C1 segment of cervical spinal cord (tissue), 14 donors: ENCODE data around the gene ITM2B.
"Not testable (repeated sequence)": the region's sequence is repeated elsewhere in the genome, so short reads cannot be mapped to it uniquely, and the experiment has no call there.

Source experiments
- DNase-seq, 14 donors: peaks; one replicate each; lab custom pipeline; 2025; lab: John Stamatoyannopoulos, UW

The ITM2B gene

GRCh38 chr13:48233046-48233888 is at the start of gene ITM2B:
TSS of gene ITM2B (plus strand) at chr13:48233206. CDS start at chr13:48233361, 155 bp downstream.
- DNase-seq = peak; percentile 15 to 95 (median 73)

DNA sequence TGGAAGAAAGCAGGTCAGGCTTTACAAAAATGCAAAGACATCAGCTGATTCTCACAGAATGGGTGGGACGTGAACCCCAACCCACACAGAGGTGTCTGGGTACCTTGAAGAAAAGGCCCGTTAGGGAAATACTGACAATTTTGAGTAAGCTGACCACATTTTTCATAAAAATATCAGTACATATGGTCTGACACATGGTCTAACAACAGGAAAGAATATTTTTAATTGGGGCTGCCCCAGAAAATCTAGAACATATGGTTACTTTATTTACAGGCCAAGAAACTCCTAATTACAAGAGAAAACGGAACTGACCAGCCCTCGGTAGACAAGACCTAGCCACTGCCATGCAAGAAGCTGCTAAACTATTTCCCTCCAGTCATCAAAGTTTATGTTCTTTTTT is 48.7 kb upstream of the ITM2B start:
- DNase-seq = peak in 2 of 14 donors; percentile 18 to 96

DNA sequence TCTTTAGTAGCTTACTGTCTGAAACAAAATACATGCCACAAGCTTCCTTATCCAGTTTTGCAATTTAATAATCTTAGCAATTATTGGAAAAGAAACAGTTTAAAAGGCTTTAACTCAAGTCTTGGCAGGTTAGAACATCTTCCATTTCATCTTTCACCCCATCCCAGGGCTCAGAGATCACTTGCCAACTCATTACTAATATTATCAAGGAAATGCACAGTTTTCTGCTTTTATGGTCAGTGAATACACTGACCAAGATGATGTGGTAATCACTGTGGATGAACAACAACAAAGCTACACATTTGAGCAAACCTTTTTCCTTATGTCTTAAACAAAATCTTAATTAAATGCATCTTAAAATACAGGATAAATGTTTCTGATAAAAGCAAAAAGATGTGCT is 48.0 kb upstream of the ITM2B start:
- DNase-seq = peak in 1 of 14 donors; percentile 51

GRCh38 chr13:48186722-48187121 is 46.3 kb upstream of the ITM2B start:
- DNase-seq = no peak

- no peak for DNase-seq
Observed at GRCh38 chr13:48188131-48188530, 44.9 kb upstream of the ITM2B start.

- no peak for DNase-seq
Observed at GRCh38 chr13:48188601-48189000, 44.4 kb upstream of the ITM2B start.

GRCh38 chr13:48189171-48189570 is 43.8 kb upstream of the ITM2B start:
- no peak for DNase-seq

DNA sequence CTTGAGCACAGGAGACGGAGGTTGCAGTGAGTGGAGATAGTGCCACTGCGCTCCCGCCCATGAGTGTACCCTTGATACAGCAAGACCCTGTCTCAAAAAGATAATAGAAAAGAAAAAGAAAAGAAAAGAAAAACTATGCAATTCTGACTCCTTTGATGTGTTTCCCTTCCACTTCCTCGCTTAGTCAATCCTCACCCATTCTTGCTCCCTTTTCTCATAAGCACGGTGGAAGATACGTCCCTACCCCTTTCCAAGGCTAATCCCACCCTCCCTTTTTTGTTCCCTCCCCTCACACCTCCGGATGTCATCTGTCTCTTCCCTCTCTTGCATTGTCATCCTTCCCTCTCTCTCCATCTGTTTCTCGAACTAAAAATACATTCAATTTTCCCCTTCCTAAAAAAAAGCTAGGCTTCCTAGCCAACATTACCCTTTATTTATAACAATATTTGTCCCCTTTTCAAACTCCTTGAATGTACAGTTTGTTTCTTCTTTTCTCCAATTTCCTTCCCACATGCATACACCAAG is 40.5 kb upstream of the ITM2B start:
- peak in 1 of 14 donors; percentile 87 for DNase-seq

GRCh38 chr13:48194379-48194754 is 38.6 kb upstream of the ITM2B start:
- no peak for DNase-seq

DNA sequence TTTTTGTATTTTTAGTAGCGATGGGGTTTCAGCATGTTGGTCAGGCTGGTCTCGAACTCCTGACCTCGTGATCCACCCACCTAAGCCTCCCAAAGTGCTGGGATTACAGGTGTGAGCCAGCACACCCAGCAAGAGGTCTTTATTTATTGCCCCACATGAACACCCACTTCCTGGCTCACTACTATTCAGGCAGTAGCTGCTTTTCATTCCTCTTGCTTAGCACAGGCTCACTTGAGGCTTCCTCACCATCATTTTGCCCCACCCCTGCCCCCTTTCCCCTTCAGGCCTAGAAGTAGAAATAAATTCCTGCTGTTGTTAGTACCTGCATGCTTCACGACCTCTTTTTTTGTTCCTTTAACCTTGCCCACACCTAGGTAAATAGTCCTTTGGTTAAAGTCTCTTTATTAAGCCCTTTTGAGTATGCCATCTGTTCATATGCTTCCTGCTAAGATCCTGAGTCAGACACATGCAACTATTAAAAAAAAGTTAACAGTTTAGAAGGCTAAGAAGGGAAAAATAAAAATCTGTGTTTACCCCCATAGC is 33.5 kb upstream of the ITM2B start:
- DNase-seq = peak in 1 of 14 donors; percentile 23

DNA sequence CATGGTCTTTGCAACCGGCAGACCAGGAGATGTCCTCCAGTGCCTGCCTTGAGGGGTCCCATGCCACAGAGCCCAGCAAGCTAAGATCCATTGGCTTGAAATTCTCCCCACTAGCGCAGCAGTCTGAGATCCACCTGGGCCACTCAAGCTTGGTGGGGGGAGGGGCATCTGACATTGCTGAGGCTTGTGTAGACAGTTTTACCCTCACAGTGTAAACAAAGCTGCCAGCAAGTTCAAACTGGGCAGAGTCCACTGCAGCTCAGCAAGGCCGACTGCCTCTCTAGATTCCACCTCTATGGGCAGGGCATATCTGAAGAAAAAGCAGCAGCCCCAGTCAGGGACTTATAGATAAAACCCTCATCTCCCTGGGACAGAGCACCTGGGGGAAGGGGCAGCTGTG is 32.0 kb upstream of the ITM2B start:
- no peak for DNase-seq

- DNase-seq = not testable (repeated sequence)
Observed at GRCh38 chr13:48207207-48207606, 25.8 kb upstream of the ITM2B start.

DNA sequence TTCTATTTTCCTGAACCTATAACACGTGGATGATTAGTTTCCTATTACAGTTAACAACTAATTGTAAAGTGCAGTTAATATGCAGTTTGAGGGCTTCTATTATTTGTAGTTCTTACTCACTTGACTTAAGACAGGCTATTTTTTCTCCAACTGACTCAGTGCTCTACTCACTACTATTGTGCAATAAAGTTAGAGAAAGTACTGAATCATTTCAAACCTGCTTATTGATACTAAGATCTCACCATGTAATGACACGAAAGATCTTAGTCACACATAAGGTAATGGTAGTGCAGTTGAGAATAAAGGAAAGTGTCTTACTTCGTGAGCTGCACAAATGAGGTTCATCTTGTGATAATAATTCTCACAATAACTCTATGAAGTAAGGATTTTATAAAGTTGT is 22.8 kb upstream of the ITM2B start:
- no peak for DNase-seq

GRCh38 chr13:48214519-48215121 is 18.4 kb upstream of the ITM2B start:
- DNase-seq = no peak

DNA sequence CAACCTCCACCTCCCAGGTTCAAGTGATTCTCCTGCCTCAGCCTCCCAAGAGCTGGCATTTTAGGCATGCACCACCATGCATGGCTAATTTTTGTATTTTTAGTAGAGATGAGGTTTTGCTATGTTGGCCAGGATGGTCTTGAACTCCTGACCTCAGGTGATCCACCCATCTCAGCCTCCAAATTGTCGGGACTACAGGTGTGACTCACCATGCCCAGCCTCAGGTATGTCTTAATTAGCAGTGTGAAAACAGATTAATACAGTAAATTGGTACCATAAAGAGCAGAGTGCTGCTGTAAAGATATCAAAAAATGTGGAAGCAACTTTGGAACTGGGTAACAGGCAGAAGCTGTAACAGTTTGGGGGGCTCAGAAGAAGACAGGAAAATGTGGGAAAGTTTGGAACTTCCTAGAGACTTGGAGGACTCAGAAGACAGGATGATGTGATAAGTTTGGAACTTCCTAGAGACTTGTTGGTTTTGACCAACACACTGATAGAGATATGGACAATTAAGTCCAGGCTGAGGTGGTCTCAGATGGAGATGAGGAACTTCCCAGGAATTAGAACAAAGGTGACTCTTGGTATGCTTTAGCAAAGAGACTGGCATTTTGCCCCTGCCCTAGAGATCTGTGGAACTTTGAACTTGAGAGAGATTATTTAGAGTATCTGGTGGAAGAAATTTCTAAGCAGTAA is 17.3 kb upstream of the ITM2B start:
- not testable (repeated sequence) for DNase-seq

- DNase-seq = no peak
Observed at GRCh38 chr13:48216204-48216711, 16.7 kb upstream of the ITM2B start.

- DNase-seq = no peak
Observed at GRCh38 chr13:48220592-48220980, 12.4 kb upstream of the ITM2B start.

- no peak for DNase-seq
Observed at GRCh38 chr13:48220981-48221685, 11.9 kb upstream of the ITM2B start.

- no peak for DNase-seq
Observed at GRCh38 chr13:48221686-48222187, 11.3 kb upstream of the ITM2B start.

DNA sequence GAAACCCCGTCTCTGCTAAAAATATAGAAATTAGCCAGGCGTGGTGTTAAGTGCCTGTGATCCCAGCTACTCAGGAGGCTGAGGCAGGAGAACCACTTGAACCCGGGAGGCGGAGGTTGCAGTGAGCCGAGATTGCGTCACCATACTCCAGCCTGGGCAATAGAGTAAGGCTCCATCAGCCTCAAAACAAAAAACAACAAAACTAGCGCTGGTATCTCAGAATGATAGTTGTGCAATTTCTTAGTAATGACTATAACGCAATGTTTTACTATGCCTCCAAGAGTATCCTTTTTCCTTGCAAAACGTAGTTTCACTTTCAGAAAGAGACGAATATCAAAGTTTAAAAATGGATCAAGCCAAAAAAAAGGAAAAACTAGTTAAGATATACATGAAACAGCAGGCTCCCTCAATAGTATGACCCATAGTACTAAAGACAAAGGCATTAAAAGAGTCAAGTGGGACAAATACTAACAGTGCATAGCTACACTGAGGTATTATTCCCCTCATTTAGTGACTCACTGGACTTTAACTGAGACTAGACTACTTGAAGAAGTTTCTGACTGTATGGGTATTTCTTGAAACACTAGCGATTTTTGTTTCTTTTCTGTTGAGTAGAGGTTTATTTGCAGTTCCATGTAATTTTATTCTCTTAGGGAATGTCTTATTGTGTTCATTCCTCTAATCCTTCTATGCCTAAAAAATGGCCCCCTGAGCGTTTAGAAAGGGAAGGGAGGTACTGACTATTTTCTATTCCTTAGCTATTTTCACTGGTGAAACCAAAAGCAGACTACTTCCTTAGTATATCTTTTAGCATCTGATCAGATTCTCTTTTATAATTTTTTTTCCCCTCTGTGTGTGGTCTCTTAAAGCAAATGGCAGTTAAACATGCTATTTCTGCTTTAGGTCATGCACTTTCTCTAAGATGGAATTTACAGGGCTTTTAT is 10.4 kb upstream of the ITM2B start:
- no peak for DNase-seq
